A549 (cell line): ENCODE measurements around the gene ADK.

Source experiments
- CHD2 ChIP-seq: fragments of 150-350 bp; IDR thresholded peaks from 2 replicates; pipeline ENCODE4 v1.6.1; 2014; ENCODE audit warnings: low read length; ENCODE audit not compliant: partially characterized antibody
- CHD4 ChIP-seq: fragments of 200-600 bp; sonication (generic); IDR thresholded peaks from 2 replicates; pipeline ENCODE4 v1.6.1; 2016; ENCODE audit warnings: antibody characterized with exemption, mild to moderate bottlenecking, borderline replicate concordance
- HDAC2 ChIP-seq: fragments of 200-600 bp; sonication (generic); IDR thresholded peaks from 2 replicates; pipeline ENCODE4 v1.6.1; 2016
- KDM1A ChIP-seq: fragments of 200-600 bp; sonication (generic); IDR thresholded peaks from 2 replicates; pipeline ENCODE4 v1.6.1; 2016; ENCODE audit warnings: low read depth, mild to moderate bottlenecking
- POLR2A ChIP-seq: IDR thresholded peaks from 2 replicates; pipeline ENCODE4 v1.6.1; 2012; ENCODE audit warnings: mild to moderate bottlenecking, low read length
- SREBF2 ChIP-seq: fragments of 450-650 bp; IDR thresholded peaks from 2 replicates; pipeline ENCODE4 v1.6.1; 2014; ENCODE audit warnings: mild to moderate bottlenecking, moderate library complexity
- TP53 ChIP-seq: fragments of 250-450 bp; sonication (Bioruptor Pico); IDR thresholded peaks from 2 replicates; pipeline ENCODE4 v1.5.0; 2021; ENCODE audit warnings: mild to moderate bottlenecking, moderate library complexity
- ZFP36 ChIP-seq: fragments of 450-650 bp; IDR thresholded peaks from 2 replicates; pipeline ENCODE4 v1.6.1; 2014; ENCODE audit warnings: borderline replicate concordance; ENCODE audit not compliant: partially characterized antibody
- TF ChIP-seq, protein P1 (sequence below): fragments of >200 bp; sonication (Bioruptor Twin); formaldehyde crosslinking; IDR thresholded peaks from 3 replicates; pipeline ENCODE4 v1.5.1; 2016
- TF ChIP-seq, protein P2 (sequence below): fragments of 200-600 bp; sonication (generic); IDR thresholded peaks from 2 replicates; pipeline ENCODE4 v1.6.1; 2016; ENCODE audit warnings: antibody characterized with exemption, mild to moderate bottlenecking, moderate library complexity
- TF ChIP-seq, protein P3 (sequence below): IDR thresholded peaks from 2 replicates; pipeline ENCODE4 v1.6.1; 2012
- TF ChIP-seq, protein P4 (sequence below): fragments of 450-650 bp; IDR thresholded peaks from 2 replicates; pipeline ENCODE4 v1.6.1; 2014; ENCODE audit warnings: antibody characterized with exemption

DNA sequence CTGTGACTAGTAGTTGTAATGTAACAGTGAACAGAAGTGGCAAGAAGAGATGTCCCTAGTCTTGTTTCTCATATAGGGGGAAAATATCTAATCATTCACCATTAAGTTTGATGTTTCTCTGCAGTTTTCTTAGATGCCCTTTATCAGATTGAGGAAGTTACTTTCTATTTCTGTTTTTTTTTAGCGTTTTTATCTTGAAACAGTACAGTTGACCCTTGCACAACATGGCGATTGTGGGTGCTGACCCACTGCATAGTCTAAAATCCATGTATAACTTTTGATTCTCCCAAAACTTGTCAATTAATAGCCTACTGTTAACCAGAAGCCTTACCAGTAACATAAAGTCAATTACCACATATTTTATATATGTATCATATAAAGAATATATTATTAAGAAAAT lies 192.0 kb downstream of the ADK start:
- no peak for TF ChIP-seq CHD4
- TF ChIP-seq, protein P1, sequence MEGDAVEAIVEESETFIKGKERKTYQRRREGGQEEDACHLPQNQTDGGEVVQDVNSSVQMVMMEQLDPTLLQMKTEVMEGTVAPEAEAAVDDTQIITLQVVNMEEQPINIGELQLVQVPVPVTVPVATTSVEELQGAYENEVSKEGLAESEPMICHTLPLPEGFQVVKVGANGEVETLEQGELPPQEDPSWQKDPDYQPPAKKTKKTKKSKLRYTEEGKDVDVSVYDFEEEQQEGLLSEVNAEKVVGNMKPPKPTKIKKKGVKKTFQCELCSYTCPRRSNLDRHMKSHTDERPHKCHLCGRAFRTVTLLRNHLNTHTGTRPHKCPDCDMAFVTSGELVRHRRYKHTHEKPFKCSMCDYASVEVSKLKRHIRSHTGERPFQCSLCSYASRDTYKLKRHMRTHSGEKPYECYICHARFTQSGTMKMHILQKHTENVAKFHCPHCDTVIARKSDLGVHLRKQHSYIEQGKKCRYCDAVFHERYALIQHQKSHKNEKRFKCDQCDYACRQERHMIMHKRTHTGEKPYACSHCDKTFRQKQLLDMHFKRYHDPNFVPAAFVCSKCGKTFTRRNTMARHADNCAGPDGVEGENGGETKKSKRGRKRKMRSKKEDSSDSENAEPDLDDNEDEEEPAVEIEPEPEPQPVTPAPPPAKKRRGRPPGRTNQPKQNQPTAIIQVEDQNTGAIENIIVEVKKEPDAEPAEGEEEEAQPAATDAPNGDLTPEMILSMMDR = no peak
- TF ChIP-seq, protein P2, sequence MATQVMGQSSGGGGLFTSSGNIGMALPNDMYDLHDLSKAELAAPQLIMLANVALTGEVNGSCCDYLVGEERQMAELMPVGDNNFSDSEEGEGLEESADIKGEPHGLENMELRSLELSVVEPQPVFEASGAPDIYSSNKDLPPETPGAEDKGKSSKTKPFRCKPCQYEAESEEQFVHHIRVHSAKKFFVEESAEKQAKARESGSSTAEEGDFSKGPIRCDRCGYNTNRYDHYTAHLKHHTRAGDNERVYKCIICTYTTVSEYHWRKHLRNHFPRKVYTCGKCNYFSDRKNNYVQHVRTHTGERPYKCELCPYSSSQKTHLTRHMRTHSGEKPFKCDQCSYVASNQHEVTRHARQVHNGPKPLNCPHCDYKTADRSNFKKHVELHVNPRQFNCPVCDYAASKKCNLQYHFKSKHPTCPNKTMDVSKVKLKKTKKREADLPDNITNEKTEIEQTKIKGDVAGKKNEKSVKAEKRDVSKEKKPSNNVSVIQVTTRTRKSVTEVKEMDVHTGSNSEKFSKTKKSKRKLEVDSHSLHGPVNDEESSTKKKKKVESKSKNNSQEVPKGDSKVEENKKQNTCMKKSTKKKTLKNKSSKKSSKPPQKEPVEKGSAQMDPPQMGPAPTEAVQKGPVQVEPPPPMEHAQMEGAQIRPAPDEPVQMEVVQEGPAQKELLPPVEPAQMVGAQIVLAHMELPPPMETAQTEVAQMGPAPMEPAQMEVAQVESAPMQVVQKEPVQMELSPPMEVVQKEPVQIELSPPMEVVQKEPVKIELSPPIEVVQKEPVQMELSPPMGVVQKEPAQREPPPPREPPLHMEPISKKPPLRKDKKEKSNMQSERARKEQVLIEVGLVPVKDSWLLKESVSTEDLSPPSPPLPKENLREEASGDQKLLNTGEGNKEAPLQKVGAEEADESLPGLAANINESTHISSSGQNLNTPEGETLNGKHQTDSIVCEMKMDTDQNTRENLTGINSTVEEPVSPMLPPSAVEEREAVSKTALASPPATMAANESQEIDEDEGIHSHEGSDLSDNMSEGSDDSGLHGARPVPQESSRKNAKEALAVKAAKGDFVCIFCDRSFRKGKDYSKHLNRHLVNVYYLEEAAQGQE = no peak
- TF ChIP-seq, protein P3, sequence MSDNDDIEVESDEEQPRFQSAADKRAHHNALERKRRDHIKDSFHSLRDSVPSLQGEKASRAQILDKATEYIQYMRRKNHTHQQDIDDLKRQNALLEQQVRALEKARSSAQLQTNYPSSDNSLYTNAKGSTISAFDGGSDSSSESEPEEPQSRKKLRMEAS = no peak
- no peak for TF ChIP-seq SREBF2
- TF ChIP-seq TP53 (CRISPR knock-in tag) = no peak
- TF ChIP-seq CHD2 = no peak
- TF ChIP-seq ZFP36 = no peak
- no peak for TF ChIP-seq KDM1A
- TF ChIP-seq POLR2A = no peak
- no peak for TF ChIP-seq HDAC2
- TF ChIP-seq, protein P4, sequence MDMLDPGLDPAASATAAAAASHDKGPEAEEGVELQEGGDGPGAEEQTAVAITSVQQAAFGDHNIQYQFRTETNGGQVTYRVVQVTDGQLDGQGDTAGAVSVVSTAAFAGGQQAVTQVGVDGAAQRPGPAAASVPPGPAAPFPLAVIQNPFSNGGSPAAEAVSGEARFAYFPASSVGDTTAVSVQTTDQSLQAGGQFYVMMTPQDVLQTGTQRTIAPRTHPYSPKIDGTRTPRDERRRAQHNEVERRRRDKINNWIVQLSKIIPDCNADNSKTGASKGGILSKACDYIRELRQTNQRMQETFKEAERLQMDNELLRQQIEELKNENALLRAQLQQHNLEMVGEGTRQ = no peak
